Measurements from ENCODE around the gene FITM2. TPM values are rescaled to one million over a fixed set of nuclear protein-coding genes. Genes with fewer than 3 reads are reported as not detected.

The FITM2 gene
- polyA plus RNA-seq, 4 donors, result 8.3 to 9.1 (median 8.7) TPM

DNA sequence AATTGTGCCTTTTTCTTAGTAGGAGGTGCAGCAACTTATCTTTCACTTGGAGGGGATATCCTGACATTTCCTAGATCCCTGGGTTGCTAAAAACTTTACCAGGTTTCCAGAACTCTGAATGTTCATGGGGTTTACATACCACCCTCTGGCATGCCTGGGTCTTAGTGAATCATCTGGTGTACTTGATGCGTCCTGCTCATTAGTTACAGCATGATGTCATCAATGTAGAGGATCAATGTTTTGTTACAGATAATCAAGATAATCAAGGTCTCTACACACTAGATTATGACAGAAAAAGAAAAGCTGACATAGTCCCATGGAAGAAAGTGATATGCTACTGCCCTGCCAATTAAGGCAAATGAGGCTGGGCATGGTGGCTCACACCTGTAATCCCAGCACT is 27.0 kb downstream of the FITM2 start:
- no peak for DNase-seq (ENCODE audit: low read depth in 4 of 4, low spot score in 3 of 4)

DNA sequence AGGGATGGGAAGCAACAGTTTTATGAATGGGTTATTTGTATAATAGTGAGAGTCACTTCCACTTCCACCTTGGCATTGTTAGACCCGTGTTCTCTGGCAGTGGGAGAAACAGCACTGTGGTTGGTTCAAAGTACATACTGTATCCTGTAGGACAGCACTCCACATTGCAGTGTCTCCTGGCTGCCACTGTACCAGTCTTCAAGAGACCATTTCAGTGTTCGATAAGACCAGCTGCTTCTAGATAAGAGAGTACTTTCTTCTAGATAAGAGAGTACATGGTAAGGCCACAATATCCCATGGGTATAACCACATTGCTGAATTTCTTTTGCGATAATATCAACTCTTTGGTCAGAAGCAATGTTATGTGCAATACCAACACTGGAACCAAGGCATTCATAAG is 28.8 kb downstream of the FITM2 start:
- DNase-seq (ENCODE audit: low read depth in 4 of 4, low spot score in 3 of 4), result no peak

DNA sequence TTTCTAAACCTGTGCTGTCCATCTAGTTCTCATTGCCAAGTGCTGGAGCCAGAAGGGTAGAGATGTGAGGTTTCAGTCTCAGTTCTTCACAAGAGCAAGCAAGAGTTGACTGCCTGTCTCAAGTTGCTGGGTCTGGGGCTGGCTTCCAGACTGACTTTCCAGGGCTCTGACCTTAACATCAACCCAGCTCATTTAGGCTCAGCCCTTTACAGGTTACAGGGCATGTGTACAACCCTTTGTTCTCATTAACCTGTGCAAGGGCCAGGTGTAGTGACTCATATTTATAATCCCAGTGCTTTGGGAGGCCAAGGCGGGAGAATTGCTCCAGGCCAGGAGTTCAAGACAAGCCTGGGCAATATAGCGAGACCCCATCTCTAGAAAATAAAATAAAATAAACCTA is 30.6 kb downstream of the FITM2 start:
- no peak for DNase-seq (ENCODE audit: low read depth in 4 of 4, low spot score in 3 of 4)

DNA sequence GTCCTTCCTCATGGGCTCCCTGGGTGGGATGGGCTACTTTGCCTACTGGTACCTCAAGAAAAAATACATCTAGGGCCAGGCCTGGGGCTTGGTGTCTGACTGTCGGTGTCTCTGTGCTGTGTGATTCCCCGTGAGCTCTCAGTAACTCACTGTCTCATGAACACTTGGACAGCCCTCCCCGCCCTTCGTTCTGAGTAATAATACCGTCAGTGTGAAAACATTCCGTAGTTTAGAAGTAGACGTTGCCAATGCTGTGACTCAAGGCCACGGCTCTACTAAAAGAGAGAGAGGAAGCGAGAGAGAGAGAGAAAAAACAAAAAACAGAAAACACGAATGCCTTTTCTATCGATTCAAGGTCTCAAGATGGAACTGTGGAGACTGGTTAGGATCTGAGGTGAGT is 31.8 kb downstream of the FITM2 start:
- no peak for DNase-seq (ENCODE audit: low read depth in 4 of 4, low spot score in 3 of 4)

DNA sequence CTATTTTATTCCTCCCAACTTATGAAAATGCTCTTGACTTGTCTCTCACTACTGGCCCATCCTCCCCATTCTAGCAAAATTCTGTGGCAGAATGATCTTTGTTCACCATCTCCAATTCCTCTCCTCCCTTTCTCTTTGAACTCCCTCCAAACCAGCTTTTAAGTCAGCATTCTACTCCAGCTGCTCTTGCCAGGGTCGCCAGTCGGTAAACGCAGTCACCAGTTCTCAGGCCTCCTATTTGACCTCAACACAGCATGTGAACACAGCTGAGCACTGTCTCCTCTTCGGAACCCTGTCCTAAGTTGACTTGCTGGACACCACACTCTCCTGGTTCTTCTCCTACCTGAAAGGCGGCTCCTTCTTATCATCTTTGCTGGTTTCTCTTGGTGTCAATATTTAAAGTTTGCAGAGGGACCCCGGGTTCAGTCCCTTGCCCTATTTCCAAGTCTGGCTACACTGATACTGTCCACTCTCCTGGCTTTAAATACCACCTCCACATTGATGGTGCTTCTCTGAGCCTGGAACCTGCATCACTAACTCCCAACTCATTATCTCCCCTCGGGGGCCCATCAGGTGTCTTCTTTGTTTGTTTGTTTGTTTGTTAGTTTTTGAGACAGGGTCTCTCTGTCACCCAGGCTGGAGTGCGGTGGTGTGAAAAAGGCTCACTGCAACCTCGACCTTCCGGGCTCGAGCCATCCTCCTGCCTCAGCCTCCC is 36.5 kb downstream of the FITM2 start:
- DNase-seq (ENCODE audit: low read depth in 4 of 4, low spot score in 3 of 4), result no peak

DNA sequence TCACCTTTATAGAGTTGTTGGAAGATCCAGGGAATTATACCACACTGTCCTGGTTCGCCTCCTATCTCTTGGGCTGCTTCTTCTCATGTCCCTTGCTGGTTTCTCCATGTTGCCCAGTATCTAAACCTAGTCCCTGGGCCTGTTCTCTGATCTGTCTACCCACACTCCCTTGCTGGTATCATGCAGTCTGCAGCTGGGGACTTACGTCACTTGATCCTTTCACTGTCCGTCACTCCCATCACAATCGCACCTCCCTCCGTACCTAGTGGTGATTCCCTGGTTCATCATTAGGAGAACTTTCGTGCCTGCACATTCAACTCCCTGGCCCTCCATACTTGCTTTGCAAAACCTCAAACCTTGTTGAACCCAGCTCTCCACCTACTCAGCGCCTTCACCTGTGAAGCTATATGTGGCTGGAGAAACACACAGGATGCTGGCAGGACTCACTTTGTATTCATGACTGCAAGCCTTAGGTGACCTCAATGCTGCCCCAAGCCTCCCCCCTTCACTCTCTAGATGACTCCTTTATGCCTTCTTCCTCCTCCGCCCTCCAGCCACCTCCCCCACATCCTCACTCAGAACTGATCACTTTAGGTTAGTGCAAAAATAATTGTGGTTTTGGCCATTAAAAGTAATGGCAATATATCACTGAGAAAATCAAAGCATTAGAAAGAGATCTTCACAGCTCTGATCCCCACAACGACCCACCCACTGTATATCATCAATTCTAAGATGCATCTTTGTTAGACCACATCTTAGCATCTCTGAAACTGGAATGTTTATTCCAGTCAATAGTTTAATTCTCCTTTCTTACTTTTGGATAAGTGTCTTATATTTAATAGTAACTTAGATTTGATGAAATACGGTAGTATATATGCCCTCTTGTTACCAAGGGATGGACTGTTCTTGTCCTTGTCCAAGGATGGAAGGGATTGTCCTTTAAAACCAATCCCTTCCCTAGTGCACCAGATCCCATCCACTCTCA is 37.5 kb downstream of the FITM2 start:
- DNase-seq (ENCODE audit: low read depth in 4 of 4, low spot score in 3 of 4), result no peak

DNA sequence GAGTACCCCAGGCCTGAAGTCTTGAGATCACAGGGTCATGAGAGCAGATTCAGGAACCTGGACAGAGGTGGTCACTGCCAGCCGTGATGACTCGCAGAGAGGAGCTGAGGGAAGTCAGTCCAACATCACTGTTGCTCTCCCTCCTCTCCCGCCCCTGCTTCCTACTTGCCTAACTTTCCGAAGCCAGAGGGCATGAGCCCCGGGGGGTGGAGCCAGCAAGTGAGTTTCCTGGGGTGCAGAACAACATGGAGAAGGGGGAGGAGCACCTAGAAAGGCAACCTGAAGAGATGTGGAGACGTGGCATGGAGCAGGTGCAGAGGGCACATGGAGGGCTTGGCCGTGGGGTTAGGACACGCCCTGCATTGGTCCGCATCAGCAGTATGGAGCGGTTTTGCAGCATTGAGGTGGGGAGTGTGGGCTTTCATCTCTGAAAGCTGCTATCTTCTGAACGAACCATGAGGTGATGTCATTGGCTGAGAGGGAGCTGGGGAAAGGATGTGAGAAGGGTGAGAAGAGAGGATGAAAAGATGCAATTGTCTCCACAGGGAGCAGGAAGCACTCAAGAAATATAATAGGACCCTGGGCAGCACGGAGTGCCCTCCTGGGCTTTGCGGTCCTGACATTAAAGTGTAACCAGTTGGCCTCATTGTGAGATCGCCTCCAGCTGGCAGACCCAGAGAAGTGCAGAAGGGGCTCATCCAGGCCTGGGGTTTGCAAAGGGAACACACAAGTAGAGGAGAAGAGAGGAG is 38.9 kb downstream of the FITM2 start:
- no peak for DNase-seq (ENCODE audit: low read depth in 4 of 4, low spot score in 3 of 4)

DNA sequence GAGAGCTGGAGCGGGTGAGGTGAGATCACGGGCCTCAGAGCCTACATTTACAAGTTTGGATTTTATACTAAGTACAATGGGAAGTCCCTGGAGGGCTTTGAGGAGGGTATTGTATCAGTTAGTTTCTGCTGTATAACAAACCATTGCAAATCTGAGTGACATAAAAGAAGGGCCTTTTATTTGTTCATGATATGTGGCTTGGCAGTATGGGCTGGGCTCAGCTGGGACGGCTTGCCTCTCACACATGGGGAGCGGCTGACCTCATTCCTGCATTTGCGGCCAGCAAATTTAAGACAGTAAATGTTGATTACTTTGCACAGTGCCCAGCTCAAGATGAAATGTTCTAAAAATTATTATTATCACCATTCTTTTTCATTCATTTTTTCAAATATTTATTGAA is 42.2 kb downstream of the FITM2 start:
- DNase-seq (ENCODE audit: low read depth in 4 of 4, low spot score in 3 of 4), result no peak

DNA sequence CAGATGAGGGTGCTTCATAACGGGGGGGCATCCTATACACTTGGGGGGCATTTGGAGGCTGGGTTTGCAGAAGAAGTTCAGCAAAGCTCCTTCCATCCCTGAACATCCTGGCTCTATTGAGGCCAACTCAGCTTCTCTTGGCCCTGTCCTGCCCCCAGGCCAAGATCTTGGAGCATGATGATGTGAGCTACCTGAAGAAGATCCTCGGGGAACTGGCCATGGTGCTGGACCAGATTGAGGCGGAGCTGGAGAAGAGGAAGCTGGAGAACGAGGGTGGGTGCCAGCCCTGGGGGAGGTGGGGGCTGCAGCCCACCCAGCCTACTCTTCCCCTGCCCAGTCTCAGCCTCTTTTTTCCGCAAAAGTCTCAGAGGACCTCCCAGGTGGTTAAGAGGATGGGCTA is 46.7 kb downstream of the FITM2 start:
- DNase-seq (ENCODE audit: low read depth in 4 of 4, low spot score in 3 of 4), result no peak

DNA sequence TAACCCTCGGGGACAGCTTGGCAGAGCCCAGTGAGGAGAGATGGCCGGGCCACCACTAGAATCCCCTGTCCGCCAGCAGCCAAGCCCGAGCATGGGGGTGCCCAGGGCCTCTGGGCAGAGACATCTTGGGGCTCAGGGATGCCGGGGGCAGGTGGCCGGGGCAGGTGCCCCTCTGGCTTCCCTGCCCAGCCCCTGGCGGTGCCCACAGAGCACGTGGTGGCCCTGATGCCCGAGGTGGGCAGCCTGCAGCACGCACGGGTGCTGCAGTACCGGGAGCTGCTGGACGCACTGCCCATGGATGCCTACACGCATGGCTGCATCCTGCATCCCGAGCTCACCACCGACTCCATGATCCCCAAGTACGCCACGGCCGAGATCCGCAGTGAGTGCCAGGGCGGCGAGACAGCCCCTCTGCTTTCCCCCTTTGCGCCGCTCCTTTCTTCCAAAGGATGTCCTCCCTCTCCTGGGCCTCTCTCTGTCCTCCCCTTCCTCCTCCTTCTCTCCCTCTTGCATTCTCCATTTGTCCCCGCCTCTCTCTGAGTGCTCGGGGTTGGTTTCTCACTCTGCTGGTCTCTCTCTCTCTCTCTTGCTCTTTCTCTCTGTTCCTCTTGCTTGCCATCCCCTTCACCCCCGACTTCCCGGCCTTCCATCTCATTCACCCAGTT is 52.6 kb downstream of the FITM2 start:
- no peak for DNase-seq (ENCODE audit: low read depth in 4 of 4, low spot score in 3 of 4)

DNA sequence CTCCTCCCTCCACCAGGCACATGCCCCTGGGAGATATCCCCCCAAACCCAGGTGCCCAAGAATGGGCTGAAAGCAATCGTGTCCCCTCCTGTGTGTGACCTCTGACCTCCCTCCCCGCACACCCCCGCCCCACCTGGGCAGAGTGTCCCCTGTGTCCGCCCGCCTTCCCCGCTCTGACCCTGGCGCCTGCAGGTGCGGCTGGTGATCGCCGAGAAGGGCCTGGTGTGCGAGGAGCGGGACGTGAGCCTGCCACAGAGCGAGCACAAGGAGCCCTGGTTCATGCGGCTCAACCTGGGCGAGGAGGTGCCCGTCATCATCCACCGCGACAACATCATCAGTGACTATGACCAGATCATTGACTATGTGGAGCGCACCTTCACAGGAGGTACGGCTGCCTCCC is 54.0 kb downstream of the FITM2 start:
- no peak for DNase-seq (ENCODE audit: low read depth in 4 of 4, low spot score in 3 of 4)

DNA sequence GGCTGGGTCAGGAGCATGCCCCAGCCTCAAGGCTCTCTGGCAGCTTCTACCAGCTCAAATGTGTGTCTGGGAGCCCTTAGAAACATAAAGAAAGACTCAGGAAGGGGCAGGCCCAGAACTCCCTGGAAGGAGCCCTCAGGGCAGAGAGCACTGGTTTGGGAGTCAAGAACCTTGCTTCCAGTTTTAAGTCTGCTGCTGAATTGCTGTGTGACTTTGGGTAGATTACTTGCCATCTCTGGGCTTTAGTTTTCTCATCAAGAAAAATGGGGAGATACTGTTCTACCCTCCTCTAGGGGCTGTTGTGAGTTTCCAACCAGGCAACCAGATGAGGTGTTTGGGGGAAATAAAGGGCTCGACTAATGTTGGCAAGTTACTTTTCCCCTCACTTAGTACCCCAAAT is 55.1 kb downstream of the FITM2 start:
- DNase-seq (ENCODE audit: low read depth in 4 of 4, low spot score in 3 of 4), result no peak

DNA sequence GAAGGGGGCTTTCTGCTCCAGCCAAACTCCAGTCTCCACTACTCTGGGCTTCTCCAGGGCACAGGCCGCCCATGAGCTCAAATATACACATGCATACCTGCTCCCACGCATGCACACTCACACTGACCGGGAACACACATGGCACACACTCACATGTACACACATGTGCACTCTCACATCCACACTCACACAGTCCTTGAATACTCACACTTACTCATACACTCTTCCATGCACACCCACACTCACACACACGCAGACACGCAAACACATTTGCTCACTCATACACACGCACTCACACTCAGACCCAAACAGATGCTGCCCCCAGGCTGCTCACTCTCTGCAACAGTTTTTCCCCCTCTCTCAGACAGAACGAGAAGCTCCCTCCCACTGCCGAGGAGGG is 56.9 kb downstream of the FITM2 start:
- no peak for DNase-seq (ENCODE audit: low read depth in 4 of 4, low spot score in 3 of 4)

DNA sequence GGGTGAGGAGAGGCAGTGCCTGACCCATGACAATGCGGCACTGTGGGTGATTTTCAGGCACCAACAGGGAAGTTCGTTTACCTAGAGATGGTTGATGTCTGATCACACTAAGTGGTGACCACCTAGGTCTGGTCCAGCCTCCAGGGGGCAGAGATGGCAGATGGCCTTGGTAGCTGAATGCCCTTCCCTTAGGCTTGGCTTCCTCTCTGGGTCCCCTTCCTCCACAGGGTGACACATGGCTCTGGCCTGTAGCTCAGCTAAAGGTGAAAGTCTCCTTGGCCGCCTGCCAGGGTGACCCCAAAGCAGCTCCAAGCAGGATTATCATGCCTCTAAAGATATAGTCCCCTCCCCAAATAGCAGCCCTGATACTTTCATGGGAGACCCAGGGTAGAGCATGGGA is 57.5 kb downstream of the FITM2 start:
- DNase-seq (ENCODE audit: low read depth in 4 of 4, low spot score in 3 of 4), result no peak

Other genes with a start within 250 kb of the FITM2 start
- gene JPH2, start 124.0 kb downstream of the FITM2 start, polyA plus RNA-seq (ENCODE audit: insufficient read length in 4 of 4), result 1 to 10 TPM; 1.3 to 2.1 (median 1.4) TPM
- 10 to 100 TPM; 45.4 to 52.7 (median 51.3) TPM for gene OSER1, start 100.4 kb downstream of the FITM2 start, polyA plus RNA-seq (ENCODE audit: insufficient read length in 4 of 4)
- under 1 TPM in 3 of 4 donors, not detected in 1; 0.22 to 0.49 (median 0.33) TPM for gene GDAP1L1, start 63.9 kb downstream of the FITM2 start, polyA plus RNA-seq (ENCODE audit: insufficient read length in 4 of 4)
- gene R3HDML, start 25.8 kb upstream of the FITM2 start, polyA plus RNA-seq (ENCODE audit: insufficient read length in 4 of 4), result under 1 TPM; 0.15 to 0.46 (median 0.25) TPM
- gene HNF4A, start 44.5 kb upstream of the FITM2 start, polyA plus RNA-seq (ENCODE audit: insufficient read length in 4 of 4), result 10 to 100 TPM; 42.5 to 54.4 (median 49.6) TPM
- gene TTPAL, start 164.7 kb upstream of the FITM2 start, polyA plus RNA-seq (ENCODE audit: insufficient read length in 4 of 4), result 10 to 100 TPM; 12.5 to 14.1 (median 13.0) TPM
- 10 to 100 TPM; 66.1 to 82.0 (median 77.4) TPM for gene SERINC3, start 210.9 kb upstream of the FITM2 start, polyA plus RNA-seq (ENCODE audit: insufficient read length in 4 of 4)